ENCODE measurements around the gene PLEKHA7.

The PLEKHA7 gene

DNA sequence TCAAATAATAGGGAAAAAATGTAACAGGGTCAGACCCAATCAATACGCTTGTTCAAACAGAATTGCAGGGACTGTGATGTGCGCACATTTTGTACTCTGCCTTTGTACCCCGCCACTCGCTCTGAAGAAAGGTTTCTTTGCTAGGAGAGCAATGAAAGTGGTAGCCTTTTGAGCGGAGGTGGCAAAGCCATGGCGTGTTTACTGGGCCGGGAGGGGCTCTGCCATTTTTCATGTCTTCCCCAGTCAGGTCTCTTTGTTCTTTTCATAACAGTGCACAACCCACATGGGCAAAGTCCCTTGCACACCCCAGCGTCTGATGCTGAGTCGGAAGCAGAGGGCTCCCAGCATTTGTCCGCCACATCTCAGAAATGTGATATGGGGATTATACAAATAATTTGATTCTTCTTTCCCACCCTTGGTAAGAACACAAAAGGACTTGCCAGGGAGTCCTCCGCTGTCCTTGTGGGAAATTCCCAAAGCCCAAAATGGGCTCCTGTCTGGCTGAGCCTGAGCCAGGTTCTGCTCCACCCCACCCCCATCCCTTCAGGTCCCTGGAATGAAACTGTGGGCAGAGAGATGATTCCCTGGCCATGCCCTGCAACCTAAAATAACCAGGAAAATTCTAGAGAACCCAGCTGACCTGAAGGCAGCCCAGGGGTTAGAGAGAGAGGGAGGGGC, 239.1 kb downstream of the PLEKHA7 start:
- Histone ChIP-seq H3K79me2 (ENCODE audit: control insufficient read depth, low read length) (no peaks in the 10 kb centered on the region), H3K36me3 (ENCODE audit: control insufficient read depth, low read length) (no peaks in the 10 kb centered on the region), H3K27me3 (ENCODE audit: control insufficient read depth, low read length) (peaks cover 3% of the 10 kb centered on the region; the same call in 1 of the 2 replicates), H4K20me1 (ENCODE audit: control insufficient read depth, insufficient read depth, low read depth, low read length) (no peaks in the 10 kb centered on the region), H3K9me2 (replicated peaks; ENCODE audit: control insufficient read depth, low read length) (no peaks in the 10 kb centered on the region), H3K27ac (ENCODE audit: low read depth, low read length) (no peak overlapping the region), H3K9me3 (ENCODE audit: control insufficient read depth, insufficient read depth, low read length) (no peaks in the 10 kb centered on the region), H3K4me1 (ENCODE audit: control insufficient read depth, low read length) (no peaks in the 10 kb centered on the region), H3K4me3 (ENCODE audit: low read length) (no peak overlapping the region), H3K4me2 (ENCODE audit: low read length) (no peak overlapping the region), H3F3A (ENCODE audit: control insufficient read depth, insufficient read depth) (no peaks in the 10 kb centered on the region)
- TF ChIP-seq, protein P1, sequence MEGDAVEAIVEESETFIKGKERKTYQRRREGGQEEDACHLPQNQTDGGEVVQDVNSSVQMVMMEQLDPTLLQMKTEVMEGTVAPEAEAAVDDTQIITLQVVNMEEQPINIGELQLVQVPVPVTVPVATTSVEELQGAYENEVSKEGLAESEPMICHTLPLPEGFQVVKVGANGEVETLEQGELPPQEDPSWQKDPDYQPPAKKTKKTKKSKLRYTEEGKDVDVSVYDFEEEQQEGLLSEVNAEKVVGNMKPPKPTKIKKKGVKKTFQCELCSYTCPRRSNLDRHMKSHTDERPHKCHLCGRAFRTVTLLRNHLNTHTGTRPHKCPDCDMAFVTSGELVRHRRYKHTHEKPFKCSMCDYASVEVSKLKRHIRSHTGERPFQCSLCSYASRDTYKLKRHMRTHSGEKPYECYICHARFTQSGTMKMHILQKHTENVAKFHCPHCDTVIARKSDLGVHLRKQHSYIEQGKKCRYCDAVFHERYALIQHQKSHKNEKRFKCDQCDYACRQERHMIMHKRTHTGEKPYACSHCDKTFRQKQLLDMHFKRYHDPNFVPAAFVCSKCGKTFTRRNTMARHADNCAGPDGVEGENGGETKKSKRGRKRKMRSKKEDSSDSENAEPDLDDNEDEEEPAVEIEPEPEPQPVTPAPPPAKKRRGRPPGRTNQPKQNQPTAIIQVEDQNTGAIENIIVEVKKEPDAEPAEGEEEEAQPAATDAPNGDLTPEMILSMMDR (IDR thresholded peaks at IDR 0.05; ENCODE audit: low read depth, low read length, poor library complexity, severe bottlenecking), result no peak
- TF ChIP-seq EZH2phosphoT487 (IDR thresholded peaks at IDR 0.05; ENCODE audit: borderline replicate concordance, low read length), result no peak

DNA sequence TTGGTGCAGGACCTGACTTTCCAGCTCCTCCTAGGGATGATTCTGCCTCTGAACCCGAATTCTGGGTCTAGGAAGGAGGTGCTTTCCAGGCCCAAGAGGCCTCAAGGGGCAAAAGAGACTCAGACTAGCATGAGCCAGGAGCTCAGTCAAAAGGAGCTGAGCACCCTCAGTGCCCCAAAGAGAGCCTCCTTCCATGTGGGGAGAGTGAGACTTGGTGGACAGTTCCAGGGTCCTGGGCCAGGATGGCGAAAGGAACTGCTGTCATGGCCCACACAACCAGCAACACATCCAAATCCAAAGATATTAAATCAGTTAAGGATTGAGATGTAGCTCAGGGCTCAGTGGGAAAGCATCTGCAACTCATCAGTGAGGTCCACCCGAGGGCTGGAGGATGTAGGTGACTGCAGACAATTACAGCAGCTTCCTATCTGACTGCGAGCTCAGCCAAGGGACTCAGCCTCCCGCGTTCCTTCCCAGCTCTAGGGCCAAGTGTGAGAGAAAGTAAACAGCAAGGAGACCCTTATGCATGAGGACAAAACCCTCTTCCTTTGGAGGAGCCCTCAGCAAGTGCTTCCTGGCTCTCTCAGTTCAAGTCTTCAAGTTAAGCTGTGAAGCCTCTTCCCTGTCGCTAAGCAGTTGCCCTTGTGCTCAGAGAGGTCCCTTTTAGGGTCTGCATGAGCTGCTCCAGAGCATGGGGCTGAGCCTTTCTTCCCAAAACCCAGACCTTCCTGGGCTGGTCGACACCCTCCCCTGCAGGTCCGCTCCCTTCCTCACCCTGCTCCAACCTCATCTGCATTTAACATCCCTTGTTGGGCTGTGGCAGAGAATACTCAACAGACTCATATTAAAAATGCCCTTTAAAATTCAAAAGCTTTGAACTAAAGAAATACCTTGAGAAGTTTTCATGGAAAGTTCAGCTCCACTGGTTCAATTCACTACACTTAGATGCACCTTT, 240.0 kb downstream of the PLEKHA7 start:
- Histone ChIP-seq H3K4me2 (ENCODE audit: low read length) (no peak overlapping the region), H3K27ac (ENCODE audit: low read depth, low read length) (no peak overlapping the region), H3K4me1 (ENCODE audit: control insufficient read depth, low read length) (no peaks in the 10 kb centered on the region), H4K20me1 (ENCODE audit: control insufficient read depth, insufficient read depth, low read depth, low read length) (no peaks in the 10 kb centered on the region), H3K9me3 (ENCODE audit: control insufficient read depth, insufficient read depth, low read length) (no peaks in the 10 kb centered on the region), H3K9me2 (replicated peaks; ENCODE audit: control insufficient read depth, low read length) (no peaks in the 10 kb centered on the region), H3K36me3 (ENCODE audit: control insufficient read depth, low read length) (no peaks in the 10 kb centered on the region), H3K4me3 (ENCODE audit: low read length) (no peak overlapping the region), H3K79me2 (ENCODE audit: control insufficient read depth, low read length) (no peaks in the 10 kb centered on the region), H3K27me3 (ENCODE audit: control insufficient read depth, low read length) (peaks cover 3% of the 10 kb centered on the region; the same call in 1 of the 2 replicates), H3F3A (ENCODE audit: control insufficient read depth, insufficient read depth) (no peaks in the 10 kb centered on the region)
- TF ChIP-seq, protein P1 (IDR thresholded peaks at IDR 0.05; ENCODE audit: low read depth, low read length, poor library complexity, severe bottlenecking), result no peak
- TF ChIP-seq EZH2phosphoT487 (IDR thresholded peaks at IDR 0.05; ENCODE audit: borderline replicate concordance, low read length), result no peak

DNA sequence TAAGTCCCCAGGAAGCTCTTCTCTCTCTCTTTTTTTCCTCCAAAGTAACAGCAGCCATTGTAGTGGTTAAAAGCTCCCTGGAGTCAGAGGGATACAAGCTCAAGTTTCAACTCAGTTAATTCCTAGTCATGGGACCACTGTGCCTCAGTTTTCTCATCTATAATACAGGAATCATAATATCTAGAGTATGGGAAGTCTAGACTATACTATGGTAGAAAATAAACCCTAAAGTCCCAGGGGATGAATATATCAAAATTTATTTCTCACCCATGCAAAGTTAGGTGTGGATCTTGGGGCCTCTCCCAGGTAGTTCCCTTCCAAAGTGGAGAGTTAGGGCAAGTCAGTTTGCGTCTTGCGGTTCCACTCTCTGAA, 242.1 kb downstream of the PLEKHA7 start:
- peaks cover 3% of the 10 kb centered on the region; the same call in 1 of the 2 replicates for H3K27me3 ChIP-seq (ENCODE audit: control insufficient read depth, low read length)
- H3K79me2 ChIP-seq (ENCODE audit: control insufficient read depth, low read length), result no peaks in the 10 kb centered on the region
- no peaks in the 10 kb centered on the region for H3K4me1 ChIP-seq (ENCODE audit: control insufficient read depth, low read length)
- no peak overlapping the region for H3K4me3 ChIP-seq (ENCODE audit: low read length)
- H3K4me2 ChIP-seq (ENCODE audit: low read length), result no peak overlapping the region
- TF ChIP-seq, protein P1 (IDR thresholded peaks at IDR 0.05; ENCODE audit: low read depth, low read length, poor library complexity, severe bottlenecking), result no peak
- TF ChIP-seq EZH2phosphoT487 (IDR thresholded peaks at IDR 0.05; ENCODE audit: borderline replicate concordance, low read length), result no peak
- H3K9me3 ChIP-seq (ENCODE audit: control insufficient read depth, insufficient read depth, low read length), result no peaks in the 10 kb centered on the region
- no peaks in the 10 kb centered on the region for H3F3A ChIP-seq (ENCODE audit: control insufficient read depth, insufficient read depth)
- H4K20me1 ChIP-seq (ENCODE audit: control insufficient read depth, insufficient read depth, low read depth, low read length), result no peaks in the 10 kb centered on the region
- H3K36me3 ChIP-seq (ENCODE audit: control insufficient read depth, low read length), result no peaks in the 10 kb centered on the region
- H3K9me2 ChIP-seq (replicated peaks; ENCODE audit: control insufficient read depth, low read length), result no peaks in the 10 kb centered on the region
- no peak overlapping the region for H3K27ac ChIP-seq (ENCODE audit: low read depth, low read length)

All from DOHH2 (cell line).